Stomach (tissue), 4 donors: ENCODE results near the gene CCDC47.

Source experiments
- EP300 ChIP-seq: sonication (generic); formaldehyde crosslinking; IDR thresholded peaks from one replicate; pipeline ENCODE4 v1.6.1; 2017; ENCODE audit warnings: antibody characterized with exemption
- POLR2A ChIP-seq, 4 donors: fragments of 450-650 bp; IDR thresholded peaks; one replicate each; pipeline ENCODE4 v1.6.1; 2016; ENCODE audit warnings: antibody characterized with exemption in 4 of 4, control low read depth in 2 of 4, mild to moderate bottlenecking in 1 of 4, moderate library complexity in 1 of 4
- POLR2AphosphoS5 ChIP-seq, 3 donors: sonication (generic); formaldehyde crosslinking; IDR thresholded peaks; one replicate each; pipeline ENCODE4 v1.6.1; 2016; ENCODE audit warnings: antibody characterized with exemption in 3 of 3
- TF ChIP-seq, protein P1 (sequence below), 7 experiments: fragments of 450-650 bp in 4 of 7; fragments of 200-600 bp in 3 of 7; sonication (generic) in 3 of 7; IDR thresholded peaks; one replicate each; pipeline ENCODE4 v1.5.1; 2016 to 2019; ENCODE audit warnings: antibody characterized with exemption in 7 of 7, control low read depth in 2 of 7, mild to moderate bottlenecking in 1 of 7

GRCh38 chr17:63705657-63706056, 67.7 kb downstream of the CCDC47 start:
- TF ChIP-seq, protein P1, sequence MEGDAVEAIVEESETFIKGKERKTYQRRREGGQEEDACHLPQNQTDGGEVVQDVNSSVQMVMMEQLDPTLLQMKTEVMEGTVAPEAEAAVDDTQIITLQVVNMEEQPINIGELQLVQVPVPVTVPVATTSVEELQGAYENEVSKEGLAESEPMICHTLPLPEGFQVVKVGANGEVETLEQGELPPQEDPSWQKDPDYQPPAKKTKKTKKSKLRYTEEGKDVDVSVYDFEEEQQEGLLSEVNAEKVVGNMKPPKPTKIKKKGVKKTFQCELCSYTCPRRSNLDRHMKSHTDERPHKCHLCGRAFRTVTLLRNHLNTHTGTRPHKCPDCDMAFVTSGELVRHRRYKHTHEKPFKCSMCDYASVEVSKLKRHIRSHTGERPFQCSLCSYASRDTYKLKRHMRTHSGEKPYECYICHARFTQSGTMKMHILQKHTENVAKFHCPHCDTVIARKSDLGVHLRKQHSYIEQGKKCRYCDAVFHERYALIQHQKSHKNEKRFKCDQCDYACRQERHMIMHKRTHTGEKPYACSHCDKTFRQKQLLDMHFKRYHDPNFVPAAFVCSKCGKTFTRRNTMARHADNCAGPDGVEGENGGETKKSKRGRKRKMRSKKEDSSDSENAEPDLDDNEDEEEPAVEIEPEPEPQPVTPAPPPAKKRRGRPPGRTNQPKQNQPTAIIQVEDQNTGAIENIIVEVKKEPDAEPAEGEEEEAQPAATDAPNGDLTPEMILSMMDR (IDR thresholded peaks at IDR 0.05), result no peak
- TF ChIP-seq EP300 (no peak), POLR2AphosphoS5 (IDR thresholded peaks at IDR 0.05) (no peak), POLR2A (IDR thresholded peaks at IDR 0.05) (no peak)
